ENCODE data around the gene AKAP13.

Gene AKAP13

GRCh38 chr15:85593809-85594445 lies 213.5 kb downstream of the AKAP13 start:
- peaks cover 65% of the 10 kb centered on the region for H4K20me1 ChIP-seq (ENCODE audit: insufficient read depth, low read length)
- no peaks in the 10 kb centered on the region for H3K27me3 ChIP-seq (ENCODE audit: low read depth, low read length)
- peaks cover 56% of the 10 kb centered on the region for H3K79me2 ChIP-seq (ENCODE audit: low read length)
- H3K4me3 ChIP-seq (ENCODE audit: low read length), result no peak overlapping the region
- no peak overlapping the region for H2AFZ ChIP-seq (ENCODE audit: low read depth, low read length)
- H3K9me3 ChIP-seq (ENCODE audit: insufficient read depth, low read length), result no peaks in the 10 kb centered on the region
- H3K4me2 ChIP-seq (ENCODE audit: low read length), result no peak overlapping the region
- H3K27ac ChIP-seq (ENCODE audit: low read length), result no peak overlapping the region
- peaks cover 30% of the 10 kb centered on the region for H3K36me3 ChIP-seq (replicated peaks; ENCODE audit: low read depth, low read length)
- H3K9ac ChIP-seq (ENCODE audit: low read length), result no peak overlapping the region
- peaks cover 19% of the 10 kb centered on the region for H3K4me1 ChIP-seq (ENCODE audit: low read length)
- TF ChIP-seq EZH2phosphoT487 (IDR thresholded peaks at IDR 0.05; ENCODE audit: low read depth), result no peak
- TF ChIP-seq CTCF (IDR thresholded peaks at IDR 0.05; ENCODE audit: low read depth, low read length), result no peak

GRCh38 chr15:85595804-85596536 lies 215.6 kb downstream of the AKAP13 start:
- peaks cover 26% of the 10 kb centered on the region for H3K36me3 ChIP-seq (replicated peaks; ENCODE audit: low read depth, low read length)
- H3K27me3 ChIP-seq (ENCODE audit: low read depth, low read length), result no peaks in the 10 kb centered on the region
- peaks cover 77% of the 10 kb centered on the region for H4K20me1 ChIP-seq (ENCODE audit: insufficient read depth, low read length)
- no peak overlapping the region for H3K27ac ChIP-seq (ENCODE audit: low read length)
- H3K4me1 ChIP-seq (ENCODE audit: low read length), result peaks cover 19% of the 10 kb centered on the region
- TF ChIP-seq CTCF (IDR thresholded peaks at IDR 0.05; ENCODE audit: low read depth, low read length), result no peak
- no peaks in the 10 kb centered on the region for H3K9me3 ChIP-seq (ENCODE audit: insufficient read depth, low read length)
- H3K79me2 ChIP-seq (ENCODE audit: low read length), result peaks cover 56% of the 10 kb centered on the region
- no peak overlapping the region for H3K4me3 ChIP-seq (ENCODE audit: low read length)
- H2AFZ ChIP-seq (ENCODE audit: low read depth, low read length), result no peak overlapping the region
- H3K4me2 ChIP-seq (ENCODE audit: low read length), result no peak overlapping the region
- no peak overlapping the region for H3K9ac ChIP-seq (ENCODE audit: low read length)

- Histone ChIP-seq H3K4me2 (ENCODE audit: low read length) (no peak overlapping the region), H3K4me1 (ENCODE audit: low read length) (peaks cover 19% of the 10 kb centered on the region), H2AFZ (ENCODE audit: low read depth, low read length) (no peak overlapping the region), H3K36me3 (replicated peaks; ENCODE audit: low read depth, low read length) (peaks cover 24% of the 10 kb centered on the region), H3K27ac (ENCODE audit: low read length) (no peak overlapping the region), H3K79me2 (ENCODE audit: low read length) (peaks cover 50% of the 10 kb centered on the region), H4K20me1 (ENCODE audit: insufficient read depth, low read length) (peaks cover 69% of the 10 kb centered on the region), H3K4me3 (ENCODE audit: low read length) (no peak overlapping the region), H3K9ac (ENCODE audit: low read length) (no peak overlapping the region), H3K9me3 (ENCODE audit: insufficient read depth, low read length) (no peaks in the 10 kb centered on the region), H3K27me3 (ENCODE audit: low read depth, low read length) (no peaks in the 10 kb centered on the region)
- TF ChIP-seq CTCF (IDR thresholded peaks at IDR 0.05; ENCODE audit: low read depth, low read length) (no peak), EZH2phosphoT487 (IDR thresholded peaks at IDR 0.05; ENCODE audit: low read depth) (no peak)
Observed at GRCh38 chr15:85597155-85597815, 216.9 kb downstream of the AKAP13 start.

- Histone ChIP-seq H3K4me1 (ENCODE audit: low read length) (peaks cover 19% of the 10 kb centered on the region), H3K9me3 (ENCODE audit: insufficient read depth, low read length) (no peaks in the 10 kb centered on the region), H3K9ac (ENCODE audit: low read length) (no peak overlapping the region), H3K4me3 (ENCODE audit: low read length) (no peak overlapping the region), H4K20me1 (ENCODE audit: insufficient read depth, low read length) (peaks cover 73% of the 10 kb centered on the region), H3K36me3 (replicated peaks; ENCODE audit: low read depth, low read length) (peaks cover 24% of the 10 kb centered on the region), H3K79me2 (ENCODE audit: low read length) (peaks cover 44% of the 10 kb centered on the region), H3K27ac (ENCODE audit: low read length) (no peak overlapping the region), H2AFZ (ENCODE audit: low read depth, low read length) (no peak overlapping the region), H3K27me3 (ENCODE audit: low read depth, low read length) (no peaks in the 10 kb centered on the region), H3K4me2 (ENCODE audit: low read length) (no peak overlapping the region)
- TF ChIP-seq CTCF (IDR thresholded peaks at IDR 0.05; ENCODE audit: low read depth, low read length) (no peak), EZH2phosphoT487 (IDR thresholded peaks at IDR 0.05; ENCODE audit: low read depth) (no peak)
Observed at GRCh38 chr15:85598219-85598618, 217.8 kb downstream of the AKAP13 start.

All from OCI-LY3 (cell line).